Measurements from ENCODE around the gene MEPCE. TPM values are rescaled to one million over a fixed set of nuclear protein-coding genes. Genes with fewer than 3 reads are reported as not detected.

The MEPCE gene
- total and polyA plus RNA-seq, 9 of the 15 experiments (the other 6 are each of a cell fraction or from before 2014, with no cell fraction given), result 10.9 to 76.3 (median 44.1) TPM

- TF ChIP-seq ZNF699 (CRISPR knock-in tag; IDR thresholded peaks at IDR 0.05; ENCODE audit: insufficient replicate concordance) (no peak), ETS1 (conservative IDR thresholded peaks at IDR 0.05; ENCODE audit: control insufficient read depth, low read depth, low read length) (peak; percentile 81), MLLT1 (IDR thresholded peaks at IDR 0.05) (peak; percentile 88 to 95), CREM (IDR thresholded peaks at IDR 0.05; ENCODE audit: low read depth) (peak; percentile 56; the same call in 1 of the 2 replicates), BCL6 (CRISPR knock-in tag; IDR thresholded peaks at IDR 0.05) (no peak), KDM5B (IDR thresholded peaks at IDR 0.05; ENCODE audit: insufficient replicate concordance, low read depth, low read length) (peak; percentile 79), TCFL5 (CRISPR knock-in tag; conservative IDR thresholded peaks at IDR 0.05) (no peak), ZNF280A (IDR thresholded peaks at IDR 0.05; ENCODE audit: low read depth, partially characterized antibody) (no peak), GATA2 (CRISPR knock-in tag; IDR thresholded peaks at IDR 0.05) (no peak), NCOA6 (IDR thresholded peaks at IDR 0.05) (no peak), GTF3C2 (IDR thresholded peaks at IDR 0.05; ENCODE audit: borderline replicate concordance, extremely low read depth, insufficient read length) (no peak), NFATC3 (IDR thresholded peaks at IDR 0.05) (no peak), PRPF4 (IDR thresholded peaks at IDR 0.05; ENCODE audit: insufficient read depth, low read depth, low read length, poor library complexity, severe bottlenecking) (no peak), SP1 (CRISPR knock-in tag; IDR thresholded peaks at IDR 0.05) (peak; percentile 85), MNT (conservative IDR thresholded peaks at IDR 0.05) (peak; percentile 84 to 93), TGIF2 (CRISPR knock-in tag; IDR thresholded peaks at IDR 0.05) (no peak), PHTF2 (CRISPR knock-in tag; IDR thresholded peaks at IDR 0.05) (no peak), KLF10 (CRISPR knock-in tag; IDR thresholded peaks at IDR 0.05) (no peak), HLTF (IDR thresholded peaks at IDR 0.05) (peak; percentile 98)
Observed at GRCh38 chr7:100478958-100479660, 49.5 kb downstream of the MEPCE start, which contains the start of gene TSC22D4 (continued).
